CD4-positive, alpha-beta memory T cell (primary cell): ENCODE results near the gene UNC13C. TPM values are rescaled to one million over a fixed set of nuclear protein-coding genes. Genes with fewer than 3 reads are reported as not detected.
A peak's percentile ranks its signal among the peaks of the same experiment; 100 is the strongest.

ENCODE experiments used
- CTCF ChIA-PET: fragments of 350-600 bp; sonication (Branson Sonifier 250); formaldehyde crosslinking; loops from one replicate; lab custom pipeline; 2021; ENCODE audit warnings: inconsistent platforms; ENCODE audit not compliant: partially characterized antibody; lab: Charles Lee
- POLR2A ChIA-PET: fragments of 350-600 bp; sonication (Branson Sonifier 250); formaldehyde crosslinking; loops from one replicate; lab custom pipeline; 2021; ENCODE audit not compliant: partially characterized antibody; lab: Charles Lee
- DNase-seq, 5 donors: peaks; one replicate each; pipeline versions ENCODE4 v3.0.0 to v3.0.0-alpha.2; 2020 to 2022; ENCODE audit warnings: mixed read lengths in 1 of 5
- H3K27ac ChIP-seq: one replicate; pipeline ENCODE4 v1.7.0; 2013; ENCODE audit warnings: low read depth, low read length
- H3K27me3 ChIP-seq: 2 replicates; pipeline ENCODE4 v1.7.0; 2013; ENCODE audit warnings: mild to moderate bottlenecking, low read length, moderate library complexity; ENCODE audit not compliant: insufficient read depth
- H3K36me3 ChIP-seq: 2 replicates; pipeline ENCODE4 v1.7.0; 2013; ENCODE audit warnings: mild to moderate bottlenecking, low read length, moderate library complexity; ENCODE audit not compliant: insufficient read depth
- H3K4me1 ChIP-seq: 2 replicates; pipeline ENCODE4 v1.7.0; 2013; ENCODE audit warnings: mild to moderate bottlenecking, low read length, moderate library complexity; ENCODE audit not compliant: insufficient read depth
- H3K4me3 ChIP-seq, 2 donors: one replicate each; pipeline ENCODE4 v1.7.0; 2013; ENCODE audit warnings: low read length in 2 of 2, mild to moderate bottlenecking in 1 of 2
- H3K9me3 ChIP-seq, 2 donors: one replicate each; pipeline ENCODE4 v1.7.0; 2013; ENCODE audit warnings: low read length in 2 of 2, control low read depth in 1 of 2; ENCODE audit not compliant: control insufficient read depth in 1 of 2
- H3K27ac Mint-ChIP-seq, 7 donors: one replicate each; pipeline ENCODE4 v1.8.0; 2020 to 2021; ENCODE audit warnings: mixed read lengths in 7 of 7, mild to moderate bottlenecking in 6 of 7, inconsistent platforms in 3 of 7, moderate library complexity in 3 of 7
- H3K27me3 Mint-ChIP-seq, 2 donors: one replicate each; pipeline ENCODE4 v1.8.0; 2020 to 2021; ENCODE audit warnings: mixed read lengths in 2 of 2
- H3K36me3 Mint-ChIP-seq, 2 donors: one replicate each; pipeline ENCODE4 v1.8.0; 2020 to 2021; ENCODE audit warnings: mixed read lengths in 2 of 2, inconsistent platforms in 1 of 2, mild to moderate bottlenecking in 1 of 2
- H3K4me1 Mint-ChIP-seq, 4 donors: one replicate each; pipeline ENCODE4 v1.8.0; 2020 to 2021; ENCODE audit warnings: mixed read lengths in 4 of 4, mild to moderate bottlenecking in 1 of 4
- H3K4me3 Mint-ChIP-seq, 8 donors: one replicate each; pipeline ENCODE4 v1.8.0; 2020 to 2021; ENCODE audit warnings: mixed read lengths in 8 of 8, mild to moderate bottlenecking in 7 of 8, moderate library complexity in 6 of 8, inconsistent platforms in 3 of 8
- H3K9me3 Mint-ChIP-seq, 8 donors: one replicate each; pipeline ENCODE4 v1.8.0; 2020 to 2021; ENCODE audit warnings: mixed read lengths in 8 of 8, mild to moderate bottlenecking in 5 of 8, inconsistent platforms in 3 of 8, moderate library complexity in 1 of 8
- intact Hi-C: fragments of 100-400 bp; cut with micrococcal nuclease; formaldehyde crosslinking; loops from one replicate; pipeline ENCODE4 v1.15.1; 2023
- polyA plus RNA-seq, 2 donors: library from polyadenylated mRNA; unstranded; fragments of 300-500 nt; fragmentation: Illumina TruSeq; gene quantifications; one replicate each; pipeline ENCODE4 v1.2.3, GENCODE V29; 2021
- total RNA-seq, 2 experiments: library from RNA; stranded (reverse); gene quantifications; one replicate each; pipeline ENCODE4 v1.2.3, GENCODE V29; 2021

Gene UNC13C
- total and polyA plus RNA-seq, 4 experiments from 2014 or later: not detected

DNA sequence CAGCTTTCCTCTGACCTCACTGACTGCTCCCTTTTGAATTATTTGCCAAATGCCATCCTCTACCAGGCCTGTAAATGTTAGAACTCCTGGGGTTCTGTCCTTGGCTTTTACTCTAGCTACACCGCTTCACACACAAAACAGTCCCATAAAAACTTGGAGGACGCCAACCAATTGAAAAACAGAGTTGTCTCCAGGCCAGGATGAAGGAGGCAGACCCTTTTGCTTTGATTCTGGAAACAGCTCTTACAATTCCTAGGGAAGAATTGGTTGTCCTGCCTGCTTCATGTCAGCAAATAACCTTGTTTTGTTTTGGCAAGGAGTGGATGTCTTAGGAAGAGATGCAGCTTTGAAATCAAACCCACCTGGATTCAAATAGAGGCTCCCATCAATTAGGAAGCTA lies 375.5 kb downstream of the UNC13C start:
- no peak for DNase-seq
- Histone ChIP-seq H3K9me3 (no peaks in the 10 kb centered on the region), H3K36me3 (no peaks in the 10 kb centered on the region), H3K27me3 (no peaks in the 10 kb centered on the region), H3K4me3 (no peak overlapping the region), H3K27ac (no peak overlapping the region), H3K4me1 (no peaks in the 10 kb centered on the region)
- no peak overlapping the region for H3K4me3 Mint-ChIP-seq
- H3K27me3 Mint-ChIP-seq: no peaks in the 10 kb centered on the region
- peaks cover 0 to 5% (median 0%) of the 10 kb centered on the region in 8 donors for H3K9me3 Mint-ChIP-seq
- POLR2A ChIA-PET: no interaction called here
- H3K36me3 Mint-ChIP-seq: no peaks in the 10 kb centered on the region
- no peak overlapping the region for H3K27ac Mint-ChIP-seq
- intact Hi-C loops: no loop called here
- CTCF ChIA-PET: no interaction called here
- H3K4me1 Mint-ChIP-seq: no peaks in the 10 kb centered on the region

DNA sequence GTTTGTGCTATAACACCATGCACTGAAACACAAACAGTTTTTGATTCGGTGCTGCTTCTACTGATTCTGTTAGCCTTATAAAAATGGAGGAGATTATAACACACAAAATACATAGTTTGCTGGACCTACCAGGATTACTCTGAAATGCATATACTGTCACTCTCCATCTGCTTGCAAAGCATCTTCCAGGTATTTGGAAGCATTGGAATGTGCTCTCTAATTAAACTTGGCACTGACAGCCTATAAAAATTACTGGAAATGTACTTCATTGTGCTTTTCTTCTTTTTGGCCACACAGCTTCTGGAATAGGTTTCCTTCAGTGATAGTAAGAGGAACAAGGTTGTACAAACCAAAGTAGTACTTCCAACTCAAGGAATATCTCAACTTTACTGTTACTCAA lies 376.1 kb downstream of the UNC13C start:
- CTCF ChIA-PET: no interaction called here
- Histone ChIP-seq H3K4me1 (no peaks in the 10 kb centered on the region), H3K4me3 (no peak overlapping the region), H3K27me3 (no peaks in the 10 kb centered on the region), H3K27ac (no peak overlapping the region), H3K36me3 (no peaks in the 10 kb centered on the region), H3K9me3 (no peaks in the 10 kb centered on the region)
- Mint-ChIP-seq H3K9me3 (peaks cover 0 to 10% (median 4%) of the 10 kb centered on the region in 8 donors), H3K36me3 (no peaks in the 10 kb centered on the region), H3K27me3 (no peaks in the 10 kb centered on the region), H3K27ac (no peak overlapping the region), H3K4me1 (no peaks in the 10 kb centered on the region), H3K4me3 (no peak overlapping the region)
- POLR2A ChIA-PET: no interaction called here
- no peak for DNase-seq
- intact Hi-C loops: no loop called here

DNA sequence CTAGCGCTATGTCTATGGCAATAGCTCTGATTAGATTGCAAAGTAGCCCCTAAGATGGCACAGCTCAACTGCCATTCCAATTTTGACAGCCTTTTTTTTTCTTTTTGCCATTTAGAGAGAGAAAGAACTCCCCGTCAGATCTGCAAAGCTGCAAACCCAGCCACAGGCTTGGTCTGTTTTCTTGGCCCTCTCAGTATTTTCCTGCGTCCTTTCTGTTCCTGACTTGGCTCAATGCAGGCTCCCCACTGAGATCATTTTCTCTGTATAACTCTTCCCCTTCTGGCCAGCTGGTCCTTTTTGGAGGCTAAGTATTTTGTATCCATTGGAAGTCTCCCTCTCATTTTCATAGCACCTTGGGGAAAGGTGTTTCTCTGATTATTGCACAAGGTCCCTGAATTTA lies 386.7 kb downstream of the UNC13C start:
- H3K9me3 Mint-ChIP-seq: peaks cover 0 to 27% (median 19%) of the 10 kb centered on the region in 8 donors
- no peaks in the 10 kb centered on the region for H3K9me3 ChIP-seq
- CTCF ChIA-PET: no interaction called here
- no peak overlapping the region for H3K4me3 ChIP-seq
- POLR2A ChIA-PET: no interaction called here
- H3K27me3 ChIP-seq: no peaks in the 10 kb centered on the region
- no peak overlapping the region for H3K27ac Mint-ChIP-seq
- no peaks in the 10 kb centered on the region for H3K27me3 Mint-ChIP-seq
- intact Hi-C loops: no loop called here
- H3K36me3 Mint-ChIP-seq: no peaks in the 10 kb centered on the region
- no peak for DNase-seq
- H3K4me3 Mint-ChIP-seq: no peak overlapping the region
- H3K27ac ChIP-seq: no peak overlapping the region
- H3K36me3 ChIP-seq: no peaks in the 10 kb centered on the region
- H3K4me1 ChIP-seq: no peaks in the 10 kb centered on the region
- H3K4me1 Mint-ChIP-seq: no peaks in the 10 kb centered on the region

DNA sequence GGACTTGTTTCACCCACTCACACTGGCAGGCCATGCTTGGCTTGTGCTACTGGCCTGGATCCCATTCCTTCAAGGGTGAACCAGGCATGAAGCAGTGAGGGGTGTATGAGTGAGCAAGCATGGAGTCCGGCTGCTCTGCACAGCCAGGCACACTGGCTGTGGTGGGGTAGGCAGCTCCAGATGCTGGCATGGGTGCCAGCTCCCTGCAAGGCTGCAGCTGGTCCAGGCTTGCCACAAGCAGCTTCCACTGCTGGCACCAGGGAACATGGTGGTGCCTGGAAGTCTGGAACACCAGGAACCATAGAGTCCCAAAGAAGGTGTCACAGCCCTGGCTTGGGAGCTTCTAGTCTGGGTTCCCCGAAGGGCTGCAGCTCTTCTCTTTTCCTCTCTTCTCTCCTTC lies 395.1 kb downstream of the UNC13C start:
- no peaks in the 10 kb centered on the region for H3K4me1 Mint-ChIP-seq
- no peak overlapping the region for H3K27ac Mint-ChIP-seq
- Histone ChIP-seq H3K27me3 (no peaks in the 10 kb centered on the region), H3K36me3 (no peaks in the 10 kb centered on the region), H3K4me1 (no peaks in the 10 kb centered on the region), H3K9me3 (no peaks in the 10 kb centered on the region), H3K4me3 (no peak overlapping the region), H3K27ac (no peak overlapping the region)
- H3K9me3 Mint-ChIP-seq: peaks cover 0 to 2% (median 0%) of the 10 kb centered on the region in 8 donors
- intact Hi-C loops: no loop called here
- no peak for DNase-seq
- no peaks in the 10 kb centered on the region for H3K36me3 Mint-ChIP-seq
- no peaks in the 10 kb centered on the region for H3K27me3 Mint-ChIP-seq
- CTCF ChIA-PET: interaction anchor here (0.6 kb wide), 1 partner anchor 1495 kb away, joined by 3 read pairs; no protein-coding TSS in a partner anchor
- H3K4me3 Mint-ChIP-seq: no peak overlapping the region
- POLR2A ChIA-PET: no interaction called here

DNA sequence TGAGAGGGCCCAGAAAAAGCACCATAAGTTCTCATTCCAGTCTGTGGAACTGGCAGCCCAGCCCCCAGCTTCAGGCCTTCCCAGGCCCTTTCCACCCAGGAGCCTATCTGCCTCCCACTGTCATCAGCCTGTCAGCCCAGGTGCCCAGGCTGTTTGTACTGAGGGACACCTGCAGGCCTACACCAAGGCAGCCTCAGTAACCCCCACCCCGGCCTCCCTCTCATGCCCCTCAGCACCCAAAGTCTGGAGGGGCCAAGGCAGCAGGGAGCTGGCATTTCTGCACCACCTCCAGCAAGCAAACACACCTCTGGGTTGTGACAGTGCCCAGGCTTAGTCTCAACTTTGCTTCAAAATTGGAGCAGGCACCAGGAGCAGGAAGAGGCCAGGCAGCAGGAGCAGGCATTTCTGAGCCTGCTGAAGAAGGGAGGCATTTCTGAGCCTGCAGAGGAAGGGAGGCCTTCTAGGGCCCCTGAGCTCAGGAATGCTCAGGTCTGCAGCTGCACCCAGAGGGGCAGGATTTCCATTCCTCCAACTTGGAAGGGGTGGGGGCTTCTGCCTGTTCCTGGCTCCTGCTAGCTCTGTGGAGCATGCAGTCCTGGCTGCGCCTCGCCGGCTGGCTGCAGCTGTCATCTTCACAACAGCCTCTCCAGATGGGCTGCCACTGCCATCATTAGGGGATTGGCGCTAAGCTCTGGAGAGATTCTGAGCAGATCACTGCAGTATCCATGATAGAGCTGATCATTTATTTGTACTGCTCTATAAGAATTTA lies 396.1 kb downstream of the UNC13C start:
- no peaks in the 10 kb centered on the region for H3K36me3 ChIP-seq
- no peak overlapping the region for H3K27ac ChIP-seq
- CTCF ChIA-PET: no interaction called here
- peak in 1 of 5 donors; percentile 33 for DNase-seq
- Mint-ChIP-seq H3K4me1 (no peaks in the 10 kb centered on the region), H3K27me3 (no peaks in the 10 kb centered on the region), H3K4me3 (no peak overlapping the region), H3K36me3 (no peaks in the 10 kb centered on the region), H3K9me3 (peaks cover 0 to 2% (median 0%) of the 10 kb centered on the region in 8 donors), H3K27ac (no peak overlapping the region)
- POLR2A ChIA-PET: no interaction called here
- no peak overlapping the region for H3K4me3 ChIP-seq
- H3K4me1 ChIP-seq: no peaks in the 10 kb centered on the region
- no peaks in the 10 kb centered on the region for H3K27me3 ChIP-seq
- intact Hi-C loops: no loop called here
- no peaks in the 10 kb centered on the region for H3K9me3 ChIP-seq

DNA sequence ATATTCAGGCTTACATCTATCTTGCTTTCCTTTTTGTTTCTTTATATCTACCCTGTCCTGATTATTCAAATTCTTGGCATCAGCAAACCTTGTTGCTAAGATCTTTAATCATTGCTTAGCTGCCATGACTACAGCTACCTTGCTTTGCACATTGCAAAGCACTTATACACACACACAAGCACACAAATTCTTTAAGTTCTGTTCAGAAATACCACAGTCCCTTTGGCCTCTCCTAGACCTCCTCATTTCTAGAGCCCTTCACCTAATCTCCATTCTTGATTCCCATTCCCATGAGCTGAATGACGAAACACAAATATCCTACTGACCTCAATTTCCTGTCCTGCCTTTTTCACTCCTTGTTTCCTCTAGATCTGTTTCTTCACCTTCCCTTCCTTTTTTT lies 409.6 kb downstream of the UNC13C start:
- Mint-ChIP-seq H3K27ac (no peak overlapping the region), H3K27me3 (no peaks in the 10 kb centered on the region), H3K4me3 (no peak overlapping the region), H3K4me1 (peaks cover 0 to 1% (median 0%) of the 10 kb centered on the region in 4 donors), H3K9me3 (peaks cover 0 to 2% (median 0%) of the 10 kb centered on the region in 8 donors), H3K36me3 (no peaks in the 10 kb centered on the region)
- H3K36me3 ChIP-seq: no peaks in the 10 kb centered on the region
- POLR2A ChIA-PET: no interaction called here
- H3K9me3 ChIP-seq: no peaks in the 10 kb centered on the region
- DNase-seq: no peak
- no peaks in the 10 kb centered on the region for H3K4me1 ChIP-seq
- CTCF ChIA-PET: no interaction called here
- no peak overlapping the region for H3K4me3 ChIP-seq
- H3K27me3 ChIP-seq: no peaks in the 10 kb centered on the region
- no peak overlapping the region for H3K27ac ChIP-seq
- intact Hi-C loops: no loop called here

DNA sequence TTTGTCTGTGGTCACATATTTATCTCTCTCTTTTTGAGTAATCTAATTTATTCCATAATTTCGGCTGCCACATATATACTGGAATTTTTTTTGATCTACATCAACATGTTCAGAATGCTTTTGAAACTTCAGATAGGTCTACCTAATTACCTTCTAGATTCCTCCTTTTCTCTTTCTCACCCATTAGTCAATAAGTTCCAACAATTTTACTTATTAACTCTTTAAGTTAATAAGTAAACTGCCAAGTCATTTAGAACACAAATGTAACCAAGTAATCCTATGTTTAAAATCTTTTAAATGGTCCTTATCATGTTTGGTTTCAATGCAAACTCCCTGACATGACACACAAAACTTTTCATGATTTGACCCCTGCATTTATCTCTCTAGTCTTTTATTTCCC lies 410.5 kb downstream of the UNC13C start:
- Mint-ChIP-seq H3K27me3 (no peaks in the 10 kb centered on the region), H3K9me3 (no peaks in the 10 kb centered on the region), H3K36me3 (no peaks in the 10 kb centered on the region), H3K27ac (no peak overlapping the region), H3K4me1 (peaks cover 0 to 1% (median 0%) of the 10 kb centered on the region in 4 donors), H3K4me3 (no peak overlapping the region)
- POLR2A ChIA-PET: no interaction called here
- Histone ChIP-seq H3K4me3 (no peak overlapping the region), H3K4me1 (no peaks in the 10 kb centered on the region), H3K36me3 (no peaks in the 10 kb centered on the region), H3K9me3 (no peaks in the 10 kb centered on the region), H3K27me3 (no peaks in the 10 kb centered on the region), H3K27ac (no peak overlapping the region)
- CTCF ChIA-PET: no interaction called here
- no peak for DNase-seq
- intact Hi-C loops: no loop called here
